GM13977 (cell line): ENCODE results near the gene SYNPO2.

Experiments used
- DNase-seq: peaks from one replicate; pipeline ENCODE4 v3.0.0; 2012; ENCODE audit warnings: low spot score
- CTCF ChIP-seq: IDR thresholded peaks from 2 replicates; pipeline ENCODE4 v1.5.1; 2012; ENCODE audit warnings: mild to moderate bottlenecking, control low read depth; ENCODE audit not compliant: insufficient read depth; ENCODE audit errors: extremely low read depth, missing control alignments
- in situ Hi-C: fragments of 300-500 bp; cut with MboI; formaldehyde crosslinking; loops from one replicate; pipeline ENCODE4 v1.12.0; 2022; ENCODE audit warnings: low sequenced_read_pairs, low pct_unique_long_range_greater_than_20kb, mixed read lengths, inconsistent platforms; ENCODE audit not compliant: unreplicated experiment

Gene SYNPO2

DNA sequence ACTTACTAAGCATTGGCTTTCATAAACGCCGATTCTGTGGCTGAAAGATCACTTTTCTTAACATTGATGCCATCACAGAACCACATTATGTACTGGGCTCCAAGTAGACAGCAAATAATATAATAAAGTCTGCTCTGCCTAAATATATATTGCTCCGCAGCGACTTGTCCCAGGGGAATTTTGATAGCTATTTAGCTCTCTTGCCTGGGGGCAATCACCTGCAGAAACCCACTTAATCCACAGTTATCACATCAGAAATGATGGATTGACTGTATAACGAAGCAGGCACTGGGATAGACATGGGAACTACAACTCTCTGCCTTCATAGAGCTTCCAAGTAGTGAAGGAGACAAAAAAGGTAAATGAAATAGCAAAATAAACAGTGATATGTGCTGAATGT lies 199.0 kb downstream of the SYNPO2 start:
- DNase-seq: no peak
- no peak for TF ChIP-seq CTCF
- in situ Hi-C loops: no loop called here

- no peak for DNase-seq
- TF ChIP-seq CTCF: no peak
- in situ Hi-C loops: no loop called here
Measured at GRCh38 chr4:119093042-119093827, 204.6 kb downstream of the SYNPO2 start.

GRCh38 chr4:119097282-119097900 lies 208.7 kb downstream of the SYNPO2 start:
- DNase-seq: peak; percentile 12
- in situ Hi-C loops: no loop called here
- TF ChIP-seq CTCF: no peak

GRCh38 chr4:119098306-119098705 lies 209.7 kb downstream of the SYNPO2 start:
- no peak for TF ChIP-seq CTCF
- in situ Hi-C loops: no loop called here

GRCh38 chr4:119099227-119099810 lies 210.7 kb downstream of the SYNPO2 start:
- TF ChIP-seq CTCF: no peak
- DNase-seq: no peak
- in situ Hi-C loops: no loop called here

More at GRCh38 chr4:119098306-119098705, 209.7 kb downstream of the SYNPO2 start:
- DNase-seq: no peak

- in situ Hi-C loops: no loop called here
- no peak for DNase-seq
- TF ChIP-seq CTCF: no peak
Measured at GRCh38 chr4:119100655-119101054, 212.0 kb downstream of the SYNPO2 start.
